A673 (cell line): ENCODE results near the gene MYO1D.
"Not testable (repeated sequence)": the region's sequence is repeated elsewhere in the genome, so short reads cannot be mapped to it uniquely, and the experiment has no call there.

Source experiments
- EZH2 ChIP-seq: fragments of 200-600 bp; sonication (generic); IDR thresholded peaks from 2 replicates; pipeline ENCODE4 v1.6.1; 2017; ENCODE audit warnings: borderline replicate concordance, low read depth, mild to moderate bottlenecking, mixed read lengths, antibody characterized with exemption, low read length; ENCODE audit not compliant: poor library complexity, severe bottlenecking
- TF ChIP-seq, protein P1 (sequence below): fragments of 300-800, 200-600 bp; sonication (generic); conservative IDR thresholded peaks from 2 replicates; pipeline ENCODE4 v1.5.1; 2017; ENCODE audit warnings: low read depth, mild to moderate bottlenecking, antibody characterized with exemption, low read length, moderate library complexity, mixed read lengths

DNA sequence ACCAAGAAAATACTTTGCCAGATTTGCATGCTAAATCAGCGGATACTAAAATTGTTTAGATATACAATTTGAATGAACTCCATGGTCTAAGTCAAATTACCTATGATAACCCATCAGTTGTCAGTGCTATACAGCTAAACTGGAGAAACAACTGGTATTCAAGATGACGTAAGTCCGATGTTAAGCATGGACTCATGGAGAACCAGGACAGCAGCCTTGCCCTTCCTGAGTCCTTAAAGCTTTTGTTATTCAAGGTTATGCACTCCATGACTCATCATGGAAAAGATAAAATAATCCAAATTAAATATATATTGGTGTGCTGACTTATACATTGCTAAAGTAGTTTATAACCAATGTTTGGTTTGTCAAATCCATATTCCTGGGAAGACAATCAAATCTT lies 47.0 kb upstream of the MYO1D start:
- TF ChIP-seq, protein P1, sequence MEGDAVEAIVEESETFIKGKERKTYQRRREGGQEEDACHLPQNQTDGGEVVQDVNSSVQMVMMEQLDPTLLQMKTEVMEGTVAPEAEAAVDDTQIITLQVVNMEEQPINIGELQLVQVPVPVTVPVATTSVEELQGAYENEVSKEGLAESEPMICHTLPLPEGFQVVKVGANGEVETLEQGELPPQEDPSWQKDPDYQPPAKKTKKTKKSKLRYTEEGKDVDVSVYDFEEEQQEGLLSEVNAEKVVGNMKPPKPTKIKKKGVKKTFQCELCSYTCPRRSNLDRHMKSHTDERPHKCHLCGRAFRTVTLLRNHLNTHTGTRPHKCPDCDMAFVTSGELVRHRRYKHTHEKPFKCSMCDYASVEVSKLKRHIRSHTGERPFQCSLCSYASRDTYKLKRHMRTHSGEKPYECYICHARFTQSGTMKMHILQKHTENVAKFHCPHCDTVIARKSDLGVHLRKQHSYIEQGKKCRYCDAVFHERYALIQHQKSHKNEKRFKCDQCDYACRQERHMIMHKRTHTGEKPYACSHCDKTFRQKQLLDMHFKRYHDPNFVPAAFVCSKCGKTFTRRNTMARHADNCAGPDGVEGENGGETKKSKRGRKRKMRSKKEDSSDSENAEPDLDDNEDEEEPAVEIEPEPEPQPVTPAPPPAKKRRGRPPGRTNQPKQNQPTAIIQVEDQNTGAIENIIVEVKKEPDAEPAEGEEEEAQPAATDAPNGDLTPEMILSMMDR = not testable (repeated sequence)
- not testable (repeated sequence) for TF ChIP-seq EZH2
